T-helper 1 cell treated with Interleukin-12 subunit alpha and Interleukin-12 subunit beta and Interleukin-4 antibody, amounts not matched to agents 30 ng/mL and 1 ng/mL, for 36 hours (primary cell): ENCODE measurements around the gene PDGFB. TPM values are rescaled to one million over a fixed set of nuclear protein-coding genes. Genes with fewer than 3 reads are reported as not detected.

Experiments used
- intact Hi-C: fragments of 100-400 bp; cut with micrococcal nuclease; formaldehyde crosslinking; loops from one replicate; pipeline ENCODE4 v1.15.1; 2024
- total RNA-seq: library from RNA; stranded (reverse); gene quantifications from 2 replicates; pipeline ENCODE4 v1.2.3, GENCODE V29; 2022

The PDGFB gene
- total RNA-seq, 1 donor from 2014 or later = 0.83 TPM

GRCh38 chr22:39214006-39214382 lies 30.8 kb downstream of the PDGFB start:
- intact Hi-C loops = loop anchor here (2.0 kb wide), 1 partner anchor 93 kb away; no protein-coding TSS in a partner anchor

- intact Hi-C loops = no loop called here
Observed at GRCh38 chr22:39212721-39213376, 31.9 kb downstream of the PDGFB start.

- intact Hi-C loops = no loop called here
Observed at GRCh38 chr22:39209756-39210155, 35.0 kb downstream of the PDGFB start.

GRCh38 chr22:39208013-39208680 lies 36.6 kb downstream of the PDGFB start:
- intact Hi-C loops = no loop called here

GRCh38 chr22:39207141-39208012 lies 37.4 kb downstream of the PDGFB start:
- intact Hi-C loops = no loop called here

GRCh38 chr22:39206491-39206890 lies 38.3 kb downstream of the PDGFB start:
- intact Hi-C loops = no loop called here

GRCh38 chr22:39205344-39206021 lies 39.3 kb downstream of the PDGFB start:
- intact Hi-C loops = no loop called here

- intact Hi-C loops = no loop called here
Observed at GRCh38 chr22:39204216-39204615, 40.6 kb downstream of the PDGFB start.

- intact Hi-C loops = no loop called here
Observed at GRCh38 chr22:39197578-39197977, 47.2 kb downstream of the PDGFB start.

GRCh38 chr22:39194098-39194497 lies 50.7 kb downstream of the PDGFB start:
- intact Hi-C loops = no loop called here

GRCh38 chr22:39188809-39189208 lies 56.0 kb downstream of the PDGFB start:
- intact Hi-C loops = no loop called here

- intact Hi-C loops = no loop called here
Observed at GRCh38 chr22:39185601-39186012, 59.2 kb downstream of the PDGFB start.

- intact Hi-C loops = no loop called here
Observed at GRCh38 chr22:39184586-39185577, 59.9 kb downstream of the PDGFB start.

GRCh38 chr22:39183991-39184585 lies 60.7 kb downstream of the PDGFB start:
- intact Hi-C loops = no loop called here

- intact Hi-C loops = no loop called here
Observed at GRCh38 chr22:39182478-39183030, 62.2 kb downstream of the PDGFB start.

GRCh38 chr22:39181778-39182177 lies 63.0 kb downstream of the PDGFB start:
- intact Hi-C loops = no loop called here

- intact Hi-C loops = no loop called here
Observed at GRCh38 chr22:39181356-39181755, 63.4 kb downstream of the PDGFB start.

GRCh38 chr22:39179841-39180335 lies 64.9 kb downstream of the PDGFB start:
- intact Hi-C loops = no loop called here

GRCh38 chr22:39179401-39179827 lies 65.4 kb downstream of the PDGFB start:
- intact Hi-C loops = no loop called here
